RKO (cell line): ENCODE measurements around the gene CLK3.
"Not testable (repeated sequence)": the region's sequence is repeated elsewhere in the genome, so short reads cannot be mapped to it uniquely, and the experiment has no call there.

Experiments used
- DNase-seq: peaks from one replicate; pipeline ENCODE4 v3.0.0-alpha.2; 2016; ENCODE audit warnings: low spot score

The CLK3 gene

GRCh38 chr15:74615508-74616365, at the start of gene CLK3:
Gene CLK3, plus strand, starts transcription at chr15:74615836. Its CDS starts 3,361 bp downstream, at chr15:74619197.
- peak; percentile 92 for DNase-seq

GRCh38 chr15:74568594-74568993, 47.0 kb upstream of the CLK3 start:
- DNase-seq, result no peak

GRCh38 chr15:74569731-74570070, 45.9 kb upstream of the CLK3 start:
- DNase-seq, result no peak

GRCh38 chr15:74571191-74571590, 44.4 kb upstream of the CLK3 start:
- no peak for DNase-seq

- DNase-seq, result peak; percentile 15
Measured at GRCh38 chr15:74573987-74574386, 41.6 kb upstream of the CLK3 start.

- no peak for DNase-seq
Measured at GRCh38 chr15:74578496-74578994, 37.1 kb upstream of the CLK3 start.

- no peak for DNase-seq
Measured at GRCh38 chr15:74579001-74579400, 36.6 kb upstream of the CLK3 start.

GRCh38 chr15:74580538-74581350, 34.9 kb upstream of the CLK3 start:
- DNase-seq, result no peak

GRCh38 chr15:74584204-74584603, 31.4 kb upstream of the CLK3 start:
- DNase-seq, result no peak

- no peak for DNase-seq
Measured at GRCh38 chr15:74584779-74585178, 30.9 kb upstream of the CLK3 start.

- DNase-seq, result no peak
Measured at GRCh38 chr15:74585191-74585590, 30.4 kb upstream of the CLK3 start.

GRCh38 chr15:74585857-74586256, 29.8 kb upstream of the CLK3 start:
- no peak for DNase-seq

- DNase-seq, result no peak
Measured at GRCh38 chr15:74589826-74590225, 25.8 kb upstream of the CLK3 start.

GRCh38 chr15:74592222-74592621, 23.4 kb upstream of the CLK3 start:
- no peak for DNase-seq

- DNase-seq, result no peak
Measured at GRCh38 chr15:74593122-74593521, 22.5 kb upstream of the CLK3 start.

- DNase-seq, result no peak
Measured at GRCh38 chr15:74594455-74594854, 21.2 kb upstream of the CLK3 start.

GRCh38 chr15:74595271-74595670, 20.4 kb upstream of the CLK3 start:
- no peak for DNase-seq

GRCh38 chr15:74596736-74597135, 18.9 kb upstream of the CLK3 start:
- DNase-seq, result not testable (repeated sequence)

GRCh38 chr15:74597146-74597705, 18.4 kb upstream of the CLK3 start:
- not testable (repeated sequence) for DNase-seq

- DNase-seq, result peak; percentile 89
Measured at GRCh38 chr15:74598126-74598842, 17.4 kb upstream of the CLK3 start.

GRCh38 chr15:74599156-74599555, 16.5 kb upstream of the CLK3 start:
- DNase-seq, result no peak
